Activated gamma-delta T cell treated with anti-CD3 and anti-CD28 coated beads, Interleukin-2, amount 50 U/mL, for 16 hours (primary cell): Measurements from ENCODE around the gene EDN1.
"Not testable (repeated sequence)": the region's sequence is repeated elsewhere in the genome, so short reads cannot be mapped to it uniquely, and the experiment has no call there.

Source experiments
- DNase-seq: peaks from one replicate; pipeline ENCODE4 v3.0.0-alpha.2; 2020; ENCODE audit warnings: low read depth

Gene EDN1

DNA sequence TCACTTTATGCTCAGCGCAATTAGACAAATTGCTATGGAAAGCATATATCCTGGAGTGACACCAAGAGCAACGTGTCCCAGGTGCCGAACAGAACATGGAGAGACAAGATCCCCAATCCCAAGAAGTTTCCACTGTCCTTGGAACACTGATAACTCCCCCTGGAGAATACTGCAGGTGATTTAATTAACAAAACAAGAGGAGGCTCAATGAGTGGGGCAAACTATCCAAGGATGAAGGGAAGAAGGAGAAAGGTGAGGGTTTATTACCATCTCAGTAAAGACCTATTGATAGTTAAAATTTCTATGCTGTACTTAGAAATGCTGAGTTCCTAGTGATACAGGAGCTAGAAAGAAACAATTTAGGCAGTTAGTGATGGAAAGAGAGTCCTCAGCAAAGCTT lies 35.7 kb downstream of the EDN1 start:
- DNase-seq = no peak

GRCh38 chr6:12327391-12327790 lies 37.2 kb downstream of the EDN1 start:
- DNase-seq = no peak

DNA sequence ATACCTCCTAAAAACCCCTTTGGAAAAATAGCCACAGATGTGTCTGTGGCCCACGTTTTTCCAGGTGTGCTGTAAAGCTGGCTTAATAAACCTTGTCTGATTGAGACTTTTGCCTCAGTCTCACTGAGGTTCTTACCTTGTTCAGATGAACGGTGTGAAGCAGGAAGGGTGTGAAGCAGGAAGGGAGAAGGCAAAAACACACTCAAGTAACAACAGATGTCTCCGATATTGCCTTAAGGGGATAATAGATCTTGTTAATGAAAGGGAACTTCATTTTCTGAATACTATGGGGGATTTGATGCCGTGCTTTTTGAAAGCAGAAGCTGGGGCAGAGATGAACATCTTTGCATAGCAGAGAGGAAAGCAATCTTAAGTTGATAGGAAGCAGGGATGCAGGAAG lies 37.8 kb downstream of the EDN1 start:
- DNase-seq = no peak

- DNase-seq = no peak
These were observed 38.5 kb downstream of the EDN1 start for GRCh38 chr6:12328701-12329100.

- DNase-seq = no peak
These were observed 41.3 kb downstream of the EDN1 start for GRCh38 chr6:12331474-12331873.

DNA sequence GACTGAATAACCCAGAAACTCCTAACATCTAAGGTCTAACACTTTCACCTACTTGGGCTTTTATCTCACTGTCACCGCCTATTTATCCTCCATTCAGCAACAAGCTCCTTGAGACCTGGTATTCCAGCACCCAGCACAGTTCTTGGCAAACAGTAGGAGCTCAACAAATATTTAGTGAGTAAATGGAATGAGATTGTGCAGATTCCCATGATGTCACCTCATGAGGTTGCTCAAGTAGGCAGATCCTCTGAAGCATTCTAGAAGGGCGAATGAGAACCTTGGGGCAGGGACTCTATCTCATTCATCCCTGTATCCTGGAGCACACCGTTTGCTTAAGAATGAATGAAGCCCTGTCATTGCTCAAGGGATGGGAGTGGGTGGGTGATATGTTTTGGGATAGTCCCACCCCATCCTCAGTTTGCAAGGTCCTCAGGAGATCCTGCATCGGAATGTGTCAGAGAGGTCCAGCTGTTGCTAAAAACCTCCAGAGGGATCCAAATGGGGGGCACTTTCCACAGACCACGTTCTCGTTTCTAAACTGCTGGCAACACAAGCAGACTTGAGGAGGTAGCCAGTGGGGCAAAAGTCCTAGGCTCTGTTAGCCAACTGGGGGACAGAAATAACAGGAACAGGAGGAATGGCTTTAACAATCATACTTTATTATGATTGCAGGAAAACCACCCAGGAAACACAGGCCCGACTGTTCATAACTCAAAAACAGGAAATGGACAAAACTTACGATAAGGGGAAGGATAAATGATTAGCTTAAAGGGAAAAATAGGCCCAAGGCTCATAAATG lies 42.0 kb downstream of the EDN1 start:
- DNase-seq = no peak

DNA sequence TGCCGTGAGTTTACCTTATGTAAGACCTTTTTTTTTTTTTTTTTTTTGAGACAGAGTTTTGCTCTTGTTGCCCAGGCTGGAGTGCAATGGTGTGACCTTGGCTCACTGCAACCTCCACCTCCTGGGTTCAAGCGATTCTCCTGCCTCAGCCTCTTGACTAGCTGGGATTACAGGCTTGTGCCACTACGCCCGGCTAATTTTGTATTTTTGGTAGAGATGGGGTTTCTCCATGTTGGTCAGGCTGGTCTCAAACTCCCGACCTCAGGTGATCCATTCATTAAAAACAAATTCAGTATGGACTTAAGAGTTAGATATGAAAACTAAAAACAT lies 42.6 kb downstream of the EDN1 start:
- DNase-seq = not testable (repeated sequence)

DNA sequence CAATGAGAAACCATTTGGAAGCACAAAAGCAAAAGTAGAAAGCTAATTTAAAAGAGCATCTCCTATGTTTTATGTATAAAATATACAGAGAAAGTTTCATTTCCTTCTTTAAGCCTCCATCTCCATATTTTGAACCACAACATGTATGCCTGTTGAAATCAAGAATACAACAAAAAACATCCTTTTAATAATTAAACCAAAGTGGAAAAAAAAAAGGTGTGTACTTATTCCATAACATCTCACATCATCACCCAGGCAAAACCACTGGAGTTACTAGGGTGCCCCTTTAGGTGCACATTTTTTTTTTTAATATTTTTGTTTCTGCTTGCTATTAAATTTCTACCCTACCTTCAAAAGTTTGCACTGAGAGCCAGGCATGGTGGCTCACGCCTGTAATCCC lies 43.0 kb downstream of the EDN1 start:
- DNase-seq = no peak

DNA sequence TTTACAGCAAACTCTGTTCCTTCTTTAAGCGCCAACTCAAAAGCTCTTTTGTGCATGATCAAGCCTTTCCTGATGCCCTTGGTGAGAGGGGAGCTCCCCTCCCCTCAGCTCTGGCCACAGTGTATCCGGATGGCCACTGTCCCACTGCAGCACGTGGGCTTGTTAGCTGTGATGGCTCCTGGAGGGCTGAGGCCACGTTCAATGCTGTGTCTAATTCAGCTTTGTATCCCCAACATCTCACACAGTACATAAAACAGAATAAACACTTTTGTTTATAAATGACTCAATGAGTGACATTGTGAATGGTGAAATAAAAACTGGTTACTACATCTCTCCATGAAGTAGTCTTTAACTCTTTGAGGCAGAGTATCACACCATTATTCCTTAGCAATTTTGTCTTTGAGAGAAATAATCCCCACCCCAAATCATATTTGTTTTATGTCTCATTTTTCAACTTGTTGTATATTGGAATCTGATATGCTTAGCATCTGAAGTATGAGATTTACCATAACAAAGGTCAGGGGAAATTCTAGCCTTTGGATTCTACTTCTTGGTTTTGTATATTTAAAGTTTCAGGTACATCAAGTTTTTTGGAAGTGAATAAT lies 44.5 kb downstream of the EDN1 start:
- DNase-seq = no peak

DNA sequence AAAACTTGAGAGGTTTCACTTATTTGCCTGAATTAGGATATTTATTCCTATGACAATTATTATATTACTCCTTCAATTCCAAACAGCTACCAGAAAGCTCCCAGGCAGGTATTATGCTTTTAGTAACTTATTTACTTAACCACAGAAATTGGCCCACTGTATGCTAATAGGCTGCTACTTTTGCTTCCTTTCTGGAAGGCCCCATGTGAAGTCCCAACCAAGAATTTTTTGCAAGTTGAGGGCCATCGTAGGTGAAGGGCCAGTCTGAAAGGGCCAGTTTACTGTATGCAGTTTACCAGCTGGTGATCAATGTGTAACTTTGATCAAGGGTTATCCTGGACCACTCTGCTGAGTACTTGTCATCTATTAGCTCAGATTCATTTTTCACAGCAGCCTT lies 45.0 kb downstream of the EDN1 start:
- DNase-seq = no peak

DNA sequence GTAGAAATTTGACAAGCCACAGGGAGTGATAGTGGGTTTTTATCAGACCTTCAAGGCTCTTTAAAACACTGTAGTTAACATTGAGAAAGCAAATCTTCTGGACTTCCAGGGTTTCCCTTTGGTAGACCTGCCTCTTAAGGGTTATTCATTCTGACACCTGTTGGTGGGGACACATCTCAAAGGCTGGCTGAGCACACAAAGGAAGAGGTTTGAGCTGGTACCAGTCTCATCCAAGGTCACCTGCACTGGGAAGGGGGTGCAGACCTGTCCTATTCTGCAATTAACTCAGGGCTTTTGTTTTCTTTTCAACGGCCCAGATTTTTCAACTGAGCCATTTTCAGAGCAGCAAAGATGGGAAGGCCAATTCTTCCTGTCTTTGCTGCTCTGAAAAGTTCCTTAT lies 45.6 kb downstream of the EDN1 start:
- no peak for DNase-seq

GRCh38 chr6:12336121-12336971 lies 46.2 kb downstream of the EDN1 start:
- no peak for DNase-seq

GRCh38 chr6:12339022-12339421 lies 48.9 kb downstream of the EDN1 start:
- no peak for DNase-seq

- no peak for DNase-seq
These were observed 49.8 kb downstream of the EDN1 start for GRCh38 chr6:12339808-12340487.

GRCh38 chr6:12340488-12340818 lies 50.3 kb downstream of the EDN1 start:
- no peak for DNase-seq

- no peak for DNase-seq
These were observed 52.5 kb downstream of the EDN1 start for GRCh38 chr6:12342664-12343063.

DNA sequence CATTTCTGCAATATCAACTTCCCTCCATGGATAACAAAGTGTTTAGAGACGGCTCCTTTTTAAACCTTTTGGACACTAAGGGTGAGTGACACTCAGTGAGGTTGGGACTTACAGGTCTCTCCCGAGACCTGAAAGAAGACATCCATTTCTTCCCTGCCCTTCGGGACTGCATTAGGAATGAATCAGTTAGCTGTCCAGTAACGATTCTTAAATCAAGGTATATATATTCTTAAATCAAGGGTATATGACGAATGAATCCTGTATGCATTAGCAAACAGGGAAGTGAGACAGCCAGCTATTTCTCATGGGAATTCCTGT lies 52.9 kb downstream of the EDN1 start:
- DNase-seq = no peak

DNA sequence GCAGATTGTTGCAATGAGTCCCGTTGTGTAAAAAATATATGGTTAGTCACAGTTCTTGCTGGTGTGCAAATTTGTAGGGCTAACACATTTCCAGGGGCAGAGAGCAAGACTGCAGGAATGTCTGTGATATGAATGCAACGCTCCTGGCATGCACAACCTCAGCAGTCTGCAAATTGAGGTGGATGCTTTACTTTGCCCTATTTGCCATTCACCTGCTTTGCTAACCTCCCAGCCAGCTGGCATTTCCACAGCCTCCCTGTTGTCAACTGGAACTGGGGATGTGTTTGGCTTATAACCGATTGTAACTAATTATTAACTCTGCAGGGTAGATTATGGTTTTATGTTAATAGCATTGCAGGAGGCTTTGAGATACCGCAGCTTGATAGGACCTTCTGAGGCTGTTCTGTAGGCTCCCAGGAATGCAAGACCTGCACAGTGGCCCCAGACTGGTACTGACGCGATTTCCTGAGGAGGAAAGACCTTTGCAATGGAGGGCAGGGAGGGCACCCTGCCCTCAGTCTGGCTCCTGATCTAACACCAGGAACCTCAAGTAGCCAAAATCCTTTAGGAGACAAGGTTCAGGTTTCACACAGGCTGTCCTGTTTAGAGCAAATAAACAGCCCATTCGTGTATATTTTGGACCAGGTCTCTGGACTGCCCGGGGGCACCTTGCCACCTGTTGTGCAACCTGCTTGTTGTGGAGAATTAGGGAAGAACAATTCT lies 53.4 kb downstream of the EDN1 start:
- DNase-seq = no peak

DNA sequence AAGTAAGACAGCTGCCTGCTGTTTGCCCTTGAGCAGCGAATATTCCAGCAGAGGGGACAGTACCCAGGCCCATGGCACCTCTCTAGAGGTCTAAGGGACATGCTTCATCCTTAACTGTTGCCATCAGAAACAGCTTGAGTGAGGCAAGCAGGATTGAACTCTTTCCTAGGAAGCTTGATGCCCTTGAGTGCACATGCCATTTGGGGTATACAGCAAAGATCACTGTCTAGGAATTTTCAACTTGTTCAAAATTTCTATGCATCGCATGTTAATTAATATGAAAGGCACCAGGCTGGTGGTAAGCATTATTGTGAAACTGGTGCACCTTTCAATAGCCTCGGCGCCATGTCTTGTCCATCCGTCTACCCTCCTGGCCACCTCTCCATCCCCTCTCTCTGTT lies 54.1 kb downstream of the EDN1 start:
- DNase-seq = no peak

DNA sequence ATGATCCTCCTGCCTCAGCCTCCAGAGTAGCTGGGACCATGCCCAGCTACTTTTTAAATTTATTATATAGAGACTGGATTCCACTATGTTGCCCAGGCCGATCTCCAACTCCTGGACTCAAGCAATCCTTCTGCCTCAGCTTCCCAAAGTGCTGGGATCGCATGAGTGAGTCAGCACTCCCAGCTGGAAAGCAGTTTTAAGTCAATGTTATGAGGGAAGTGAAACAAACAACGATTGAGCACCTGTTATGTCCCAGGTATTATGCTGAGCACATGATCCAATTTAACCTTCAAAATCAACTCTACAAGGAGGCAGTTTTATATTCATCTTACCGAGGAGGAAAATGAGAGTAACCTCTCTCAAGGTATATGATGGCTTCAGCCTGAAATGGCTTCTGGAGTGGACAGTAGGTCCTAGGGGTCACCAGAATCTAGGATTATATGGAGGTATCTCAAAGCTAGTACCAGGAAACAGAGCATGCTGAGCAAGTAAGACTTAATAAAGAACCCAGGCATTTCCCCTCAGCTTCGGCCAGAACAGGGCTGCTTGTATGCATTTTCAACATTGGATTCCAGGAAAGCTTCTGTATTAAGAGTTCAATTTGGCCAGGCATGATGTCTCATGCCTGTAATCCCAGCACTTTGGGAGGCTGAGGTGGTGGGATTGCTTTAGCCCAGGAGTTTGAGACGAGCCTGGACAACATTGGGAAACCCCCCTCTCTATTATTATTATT lies 55.0 kb downstream of the EDN1 start:
- no peak for DNase-seq

DNA sequence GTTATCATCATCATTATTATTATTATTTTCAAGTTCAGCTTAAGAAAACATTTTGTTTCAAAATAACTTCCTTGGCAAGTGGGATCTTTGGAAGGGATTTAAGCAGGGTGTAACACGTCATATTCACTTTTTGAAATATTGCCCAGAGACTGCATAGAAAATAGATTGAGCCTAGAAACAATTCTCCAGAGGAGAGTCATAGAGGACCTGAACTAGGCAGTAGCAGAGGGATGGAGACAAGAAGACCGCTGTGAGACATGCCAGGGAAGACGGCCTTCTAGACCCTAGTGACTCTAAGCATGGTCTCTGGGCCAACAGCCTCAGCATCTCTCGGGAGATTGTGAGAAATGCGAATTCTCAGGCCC lies 55.5 kb downstream of the EDN1 start:
- DNase-seq = no peak
